Smooth muscle cell (in vitro differentiated cells): ENCODE data around the gene IP6K3. TPM values are rescaled to one million over a fixed set of nuclear protein-coding genes. Genes with fewer than 3 reads are reported as not detected.

ENCODE experiments used
- DNase-seq: peaks from one replicate; lab custom pipeline; 2025; ENCODE audit not compliant: unreplicated experiment; lab: John Stamatoyannopoulos, UW
- H2AFZ ChIP-seq: fragments of 200-600 bp; sonication (generic); 2 replicates; pipeline ENCODE4 v1.6.0; 2016; ENCODE audit warnings: antibody characterized with exemption, low read depth, mild to moderate bottlenecking
- H3F3A ChIP-seq: fragments of 200-600 bp; sonication (generic); 2 replicates; pipeline ENCODE4 v1.6.0; 2017; ENCODE audit warnings: antibody characterized with exemption, low read depth
- H3K27ac ChIP-seq: fragments of 200-600 bp; sonication (generic); 2 replicates; pipeline ENCODE4 v1.5.1; 2016; ENCODE audit warnings: low read depth, mild to moderate bottlenecking
- H3K27me3 ChIP-seq: fragments of 200-600 bp; sonication (generic); 2 replicates; pipeline ENCODE4 v1.6.1; 2016; ENCODE audit warnings: low read depth, mild to moderate bottlenecking
- H3K36me3 ChIP-seq: fragments of 200-600 bp; sonication (generic); 2 replicates; pipeline ENCODE4 v1.5.1; 2016; ENCODE audit warnings: low read depth
- H3K4me1 ChIP-seq: fragments of 200-600 bp; sonication (generic); 2 replicates; pipeline ENCODE4 v1.5.1; 2016; ENCODE audit warnings: low read depth
- H3K4me2 ChIP-seq: fragments of 200-600 bp; sonication (generic); 2 replicates; pipeline ENCODE4 v1.6.0; 2016; ENCODE audit warnings: mild to moderate bottlenecking
- H3K4me3 ChIP-seq: fragments of 200-600 bp; sonication (generic); 2 replicates; pipeline ENCODE4 v1.5.1; 2016; ENCODE audit warnings: mild to moderate bottlenecking
- H3K79me2 ChIP-seq: fragments of 200-600 bp; sonication (generic); 2 replicates; pipeline ENCODE4 v1.6.0; 2016; ENCODE audit warnings: low read depth, mild to moderate bottlenecking
- H3K9ac ChIP-seq: fragments of 200-600 bp; sonication (generic); 2 replicates; pipeline ENCODE4 v1.6.0; 2016; ENCODE audit warnings: low read depth
- H3K9me3 ChIP-seq: fragments of 200-600 bp; sonication (generic); replicated peaks from 2 replicates; pipeline ENCODE4 v1.5.1; 2016; ENCODE audit warnings: low read depth
- H4K20me1 ChIP-seq: fragments of 200-600 bp; sonication (generic); 2 replicates; pipeline ENCODE4 v1.6.0; 2016; ENCODE audit warnings: low read depth
- CTCF ChIP-seq: fragments of 200-600 bp; sonication (generic); IDR thresholded peaks from 2 replicates; pipeline ENCODE4 v1.5.1; 2017; ENCODE audit warnings: borderline replicate concordance, mild to moderate bottlenecking, antibody characterized with exemption; ENCODE audit not compliant: insufficient read depth, poor library complexity, severe bottlenecking
- WGBS: methylation state at CpG from one replicate; pipeline ENCODE4 v1.1.7; 2016; ENCODE audit warnings: low lambda C conversion rate; 5-methylcytosine and 5-hydroxymethylcytosine counted together
- polyA plus RNA-seq: library from polyadenylated mRNA; unstranded; fragments of >200 nt; fragmentation: Nextera tagmentation; extraction: Ambion mirVana; gene quantifications from 2 replicates; pipeline ENCODE4 v1.2.1, GENCODE V29; 2016
- total RNA-seq: library from RNA; depleted of rRNA; stranded (reverse); fragments of >200 nt; gene quantifications from 2 replicates; pipeline ENCODE4 v1.2.3, GENCODE V29; 2014

The IP6K3 gene
- total and polyA plus RNA-seq, 2 experiments from 2014 or later = 2.6 to 5.6 TPM

- no peaks in the 10 kb centered on the region for H4K20me1 ChIP-seq
- no peaks in the 10 kb centered on the region for H3K36me3 ChIP-seq
- H3K9ac ChIP-seq = no peak overlapping the region
- no peaks in the 10 kb centered on the region for H3K9me3 ChIP-seq
- no peak for TF ChIP-seq CTCF
- no peaks in the 10 kb centered on the region for H3F3A ChIP-seq
- WGBS = 90% methylated on average over 12 of the region's 12 CpGs
- DNase-seq = no peak
- H3K27me3 ChIP-seq = no peaks in the 10 kb centered on the region
- H3K4me2 ChIP-seq = no peak overlapping the region
- H3K79me2 ChIP-seq = no peaks in the 10 kb centered on the region
- H3K27ac ChIP-seq = no peak overlapping the region
- H3K4me3 ChIP-seq = no peak overlapping the region
- peaks cover 4% of the 10 kb centered on the region for H3K4me1 ChIP-seq
- no peak overlapping the region for H2AFZ ChIP-seq
These were observed 67.7 kb downstream of the IP6K3 start for GRCh38 chr6:33678932-33679490.

DNA sequence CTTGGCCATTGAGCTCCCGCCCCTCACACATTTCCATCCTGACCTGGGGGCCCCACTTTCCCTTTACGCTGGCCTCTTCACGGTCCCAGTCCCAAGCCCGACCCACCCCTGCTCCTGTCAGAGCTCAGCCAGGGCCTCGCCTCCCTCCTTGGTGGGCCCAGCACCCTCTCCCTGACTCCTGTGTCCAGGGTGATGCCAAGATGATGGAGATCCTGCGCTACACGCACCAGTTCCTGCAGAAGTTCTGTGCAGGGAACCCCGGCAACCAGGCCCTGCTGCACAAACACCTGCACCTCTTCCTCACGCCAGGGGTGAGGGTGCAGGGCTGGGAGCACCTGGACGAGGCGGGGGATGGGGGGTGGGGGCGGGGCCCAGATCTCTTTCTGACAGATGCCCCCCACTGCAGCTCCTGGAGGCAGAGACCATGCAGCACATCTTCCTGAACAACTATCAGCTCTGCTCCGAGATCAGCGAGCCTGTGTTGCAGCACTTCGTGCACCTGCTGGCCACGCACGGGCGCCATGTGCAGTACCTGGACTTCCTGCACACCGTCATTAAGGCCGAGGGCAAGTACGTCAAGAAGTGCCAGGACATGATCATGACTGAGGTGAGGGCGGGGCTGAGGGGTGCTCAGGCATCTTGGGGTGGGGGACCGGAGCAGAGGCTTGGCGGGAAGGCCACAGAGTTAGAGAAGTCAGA lies 68.3 kb downstream of the IP6K3 start:
- Histone ChIP-seq H3K4me2 (no peak overlapping the region), H3K36me3 (no peaks in the 10 kb centered on the region), H3K4me3 (no peak overlapping the region), H2AFZ (no peak overlapping the region), H4K20me1 (no peaks in the 10 kb centered on the region), H3K79me2 (no peaks in the 10 kb centered on the region), H3K4me1 (peaks cover 9% of the 10 kb centered on the region), H3K9me3 (no peaks in the 10 kb centered on the region), H3K9ac (no peak overlapping the region), H3K27me3 (no peaks in the 10 kb centered on the region), H3K27ac (no peak overlapping the region), H3F3A (no peaks in the 10 kb centered on the region)
- WGBS = 99% methylated on average over 24 of the region's 24 CpGs
- TF ChIP-seq CTCF = no peak
- no peak for DNase-seq

DNA sequence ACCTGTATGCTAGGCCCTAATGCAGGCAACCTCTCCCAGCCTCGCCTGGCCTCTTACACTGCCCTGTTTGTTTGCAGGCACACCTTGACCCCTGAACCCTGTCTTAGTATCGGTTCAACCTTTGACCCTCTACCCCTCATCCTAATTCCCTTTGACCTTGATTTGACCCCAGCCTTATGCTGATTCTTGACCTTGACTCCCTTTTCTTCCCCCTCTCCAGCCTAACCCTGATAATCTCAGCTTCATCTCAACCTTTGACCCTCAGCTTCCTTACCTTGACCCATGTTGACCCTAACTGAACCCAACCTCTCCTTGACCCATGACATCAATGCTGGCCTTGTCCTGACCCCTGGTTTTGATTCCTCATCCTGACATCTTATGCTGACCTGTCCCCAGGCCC lies 69.0 kb downstream of the IP6K3 start:
- no peak for DNase-seq
- Histone ChIP-seq H3K4me2 (no peak overlapping the region), H3K4me1 (peaks cover 10% of the 10 kb centered on the region), H3K79me2 (no peaks in the 10 kb centered on the region), H2AFZ (no peak overlapping the region), H3K9me3 (no peaks in the 10 kb centered on the region), H3K4me3 (no peak overlapping the region), H3K9ac (no peak overlapping the region), H3K27me3 (no peaks in the 10 kb centered on the region), H3K36me3 (no peaks in the 10 kb centered on the region), H4K20me1 (no peaks in the 10 kb centered on the region), H3K27ac (no peak overlapping the region), H3F3A (no peaks in the 10 kb centered on the region)
- TF ChIP-seq CTCF = no peak
- 98% methylated on average over 2 of the region's 2 CpGs for WGBS
